Gastrocnemius medialis (tissue), 4 donors: ENCODE results near the gene DCST1.

ENCODE experiments used
- POLR2A ChIP-seq, 2 donors: fragments of 450-650 bp; IDR thresholded peaks; one replicate each; pipeline ENCODE4 v1.6.1; 2017; ENCODE audit warnings: antibody characterized with exemption in 2 of 2, mild to moderate bottlenecking in 2 of 2, moderate library complexity in 2 of 2
- TF ChIP-seq, protein P1 (sequence below), 5 experiments: fragments of 450-650 bp in 3 of 5; fragments of 200-600 bp in 2 of 5; sonication (generic) in 2 of 5; IDR thresholded peaks in 4 of 5; conservative IDR thresholded peaks in 1 of 5; 1 replicate in 4 of 5; 2 replicates in 1 of 5; pipeline ENCODE4 v1.5.1; 2016 to 2019; ENCODE audit warnings: antibody characterized with exemption in 5 of 5, mild to moderate bottlenecking in 3 of 5, moderate library complexity in 3 of 5

GRCh38 chr1:154990276-154990675 is 43.3 kb upstream of the DCST1 start:
- TF ChIP-seq, protein P1, sequence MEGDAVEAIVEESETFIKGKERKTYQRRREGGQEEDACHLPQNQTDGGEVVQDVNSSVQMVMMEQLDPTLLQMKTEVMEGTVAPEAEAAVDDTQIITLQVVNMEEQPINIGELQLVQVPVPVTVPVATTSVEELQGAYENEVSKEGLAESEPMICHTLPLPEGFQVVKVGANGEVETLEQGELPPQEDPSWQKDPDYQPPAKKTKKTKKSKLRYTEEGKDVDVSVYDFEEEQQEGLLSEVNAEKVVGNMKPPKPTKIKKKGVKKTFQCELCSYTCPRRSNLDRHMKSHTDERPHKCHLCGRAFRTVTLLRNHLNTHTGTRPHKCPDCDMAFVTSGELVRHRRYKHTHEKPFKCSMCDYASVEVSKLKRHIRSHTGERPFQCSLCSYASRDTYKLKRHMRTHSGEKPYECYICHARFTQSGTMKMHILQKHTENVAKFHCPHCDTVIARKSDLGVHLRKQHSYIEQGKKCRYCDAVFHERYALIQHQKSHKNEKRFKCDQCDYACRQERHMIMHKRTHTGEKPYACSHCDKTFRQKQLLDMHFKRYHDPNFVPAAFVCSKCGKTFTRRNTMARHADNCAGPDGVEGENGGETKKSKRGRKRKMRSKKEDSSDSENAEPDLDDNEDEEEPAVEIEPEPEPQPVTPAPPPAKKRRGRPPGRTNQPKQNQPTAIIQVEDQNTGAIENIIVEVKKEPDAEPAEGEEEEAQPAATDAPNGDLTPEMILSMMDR (IDR thresholded peaks at IDR 0.05 in 4 of 5, conservative IDR thresholded peaks at IDR 0.05 in 1 of 5): no peak
- no peak for TF ChIP-seq POLR2A (IDR thresholded peaks at IDR 0.05)
